GM12872 (cell line): ENCODE data around the gene TMEM95.

Source experiments
- TF ChIP-seq, protein P1 (sequence below): IDR thresholded peaks from 3 replicates; pipeline ENCODE4 v1.5.1; 2011; ENCODE audit warnings: low read depth, mild to moderate bottlenecking, low read length, moderate library complexity; ENCODE audit not compliant: insufficient read depth

TMEM95 gene

DNA sequence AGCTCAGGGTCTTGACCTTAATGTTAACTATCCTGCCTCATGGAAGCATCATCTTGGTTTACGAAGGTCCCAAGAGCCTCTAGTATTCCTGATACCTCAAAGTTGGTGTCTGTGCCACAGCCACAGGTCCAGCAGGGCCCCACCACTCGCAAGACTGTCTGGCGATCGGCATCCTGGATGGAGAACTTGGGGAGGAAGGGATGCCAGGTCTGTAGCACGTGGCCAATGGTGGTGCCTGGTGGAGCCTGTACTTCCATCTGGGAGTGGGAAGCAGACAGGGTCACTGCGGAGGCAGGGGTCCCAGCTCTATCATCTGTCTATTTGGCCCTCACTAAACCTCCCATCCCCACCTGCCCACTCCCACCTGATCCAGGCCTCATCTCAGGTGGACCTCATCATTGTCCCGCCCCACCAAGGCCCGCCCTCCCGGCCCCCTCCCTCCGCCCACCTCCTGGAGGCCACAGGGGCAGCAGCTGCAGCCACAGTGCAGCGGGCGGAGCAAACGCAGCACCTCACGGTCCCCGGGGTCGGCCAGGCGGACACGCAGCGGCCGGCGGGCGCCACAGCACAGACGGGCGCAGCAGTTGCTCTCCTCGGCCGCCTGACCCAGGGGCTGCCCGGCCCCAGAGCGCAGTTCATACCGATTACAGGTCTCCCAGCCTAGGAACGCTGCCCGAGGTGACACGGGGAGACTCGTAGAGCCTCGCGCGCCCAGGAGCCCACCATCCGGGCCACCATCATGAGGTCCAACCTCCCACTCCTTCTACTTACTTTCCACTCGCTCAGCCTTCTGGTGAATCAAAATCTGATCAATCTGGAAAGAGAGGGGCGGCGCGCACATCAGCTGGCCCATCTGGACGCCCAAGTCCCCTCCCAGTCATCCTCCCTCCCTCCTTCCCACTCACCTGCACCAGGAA lies 38.0 kb downstream of the TMEM95 start:
- TF ChIP-seq, protein P1, sequence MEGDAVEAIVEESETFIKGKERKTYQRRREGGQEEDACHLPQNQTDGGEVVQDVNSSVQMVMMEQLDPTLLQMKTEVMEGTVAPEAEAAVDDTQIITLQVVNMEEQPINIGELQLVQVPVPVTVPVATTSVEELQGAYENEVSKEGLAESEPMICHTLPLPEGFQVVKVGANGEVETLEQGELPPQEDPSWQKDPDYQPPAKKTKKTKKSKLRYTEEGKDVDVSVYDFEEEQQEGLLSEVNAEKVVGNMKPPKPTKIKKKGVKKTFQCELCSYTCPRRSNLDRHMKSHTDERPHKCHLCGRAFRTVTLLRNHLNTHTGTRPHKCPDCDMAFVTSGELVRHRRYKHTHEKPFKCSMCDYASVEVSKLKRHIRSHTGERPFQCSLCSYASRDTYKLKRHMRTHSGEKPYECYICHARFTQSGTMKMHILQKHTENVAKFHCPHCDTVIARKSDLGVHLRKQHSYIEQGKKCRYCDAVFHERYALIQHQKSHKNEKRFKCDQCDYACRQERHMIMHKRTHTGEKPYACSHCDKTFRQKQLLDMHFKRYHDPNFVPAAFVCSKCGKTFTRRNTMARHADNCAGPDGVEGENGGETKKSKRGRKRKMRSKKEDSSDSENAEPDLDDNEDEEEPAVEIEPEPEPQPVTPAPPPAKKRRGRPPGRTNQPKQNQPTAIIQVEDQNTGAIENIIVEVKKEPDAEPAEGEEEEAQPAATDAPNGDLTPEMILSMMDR: no peak

DNA sequence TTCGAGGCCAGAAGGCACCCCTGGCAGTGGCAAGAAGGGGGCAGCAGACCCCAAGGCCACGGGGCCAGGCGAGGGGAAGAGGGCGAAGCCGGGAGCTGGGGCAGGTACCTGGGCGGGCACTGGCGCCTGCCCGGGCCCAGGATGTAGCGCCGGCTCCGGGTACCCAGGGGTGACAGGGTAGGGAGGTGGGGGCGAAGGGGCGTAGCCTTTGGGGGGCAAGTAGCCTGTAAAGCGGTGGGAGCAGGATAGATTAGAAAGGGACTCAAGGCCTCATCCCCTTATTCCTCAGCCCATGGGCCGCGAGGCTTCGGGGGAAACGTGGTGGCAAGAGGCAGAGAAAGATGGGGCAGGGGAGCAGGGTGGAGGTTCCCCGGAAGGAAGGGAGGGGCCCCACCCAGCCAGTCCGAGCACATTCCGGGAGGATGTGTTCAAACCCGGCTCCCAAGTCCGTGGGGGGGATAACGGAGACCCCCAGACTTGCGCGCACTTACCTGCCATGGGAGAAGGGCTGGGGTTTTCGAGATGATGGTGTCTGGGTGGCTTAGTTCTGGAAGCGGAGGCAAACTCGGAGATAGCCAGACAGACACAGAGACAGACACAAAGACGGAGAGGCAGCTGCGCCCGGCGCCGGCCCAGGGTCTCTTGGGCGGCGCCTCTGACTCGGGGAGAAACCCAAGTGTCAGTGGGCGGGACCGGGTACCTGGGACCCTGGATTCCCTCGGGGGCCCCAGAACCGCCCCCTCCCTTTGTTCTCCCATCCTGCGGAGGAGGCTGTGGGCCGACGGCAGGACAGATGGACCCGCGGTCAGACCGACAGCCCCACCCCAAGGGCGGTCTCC lies 38.9 kb downstream of the TMEM95 start:
- TF ChIP-seq, protein P1: 0 out of 3 replicates have a peak, but pooled peaks have one; percentile 6

DNA sequence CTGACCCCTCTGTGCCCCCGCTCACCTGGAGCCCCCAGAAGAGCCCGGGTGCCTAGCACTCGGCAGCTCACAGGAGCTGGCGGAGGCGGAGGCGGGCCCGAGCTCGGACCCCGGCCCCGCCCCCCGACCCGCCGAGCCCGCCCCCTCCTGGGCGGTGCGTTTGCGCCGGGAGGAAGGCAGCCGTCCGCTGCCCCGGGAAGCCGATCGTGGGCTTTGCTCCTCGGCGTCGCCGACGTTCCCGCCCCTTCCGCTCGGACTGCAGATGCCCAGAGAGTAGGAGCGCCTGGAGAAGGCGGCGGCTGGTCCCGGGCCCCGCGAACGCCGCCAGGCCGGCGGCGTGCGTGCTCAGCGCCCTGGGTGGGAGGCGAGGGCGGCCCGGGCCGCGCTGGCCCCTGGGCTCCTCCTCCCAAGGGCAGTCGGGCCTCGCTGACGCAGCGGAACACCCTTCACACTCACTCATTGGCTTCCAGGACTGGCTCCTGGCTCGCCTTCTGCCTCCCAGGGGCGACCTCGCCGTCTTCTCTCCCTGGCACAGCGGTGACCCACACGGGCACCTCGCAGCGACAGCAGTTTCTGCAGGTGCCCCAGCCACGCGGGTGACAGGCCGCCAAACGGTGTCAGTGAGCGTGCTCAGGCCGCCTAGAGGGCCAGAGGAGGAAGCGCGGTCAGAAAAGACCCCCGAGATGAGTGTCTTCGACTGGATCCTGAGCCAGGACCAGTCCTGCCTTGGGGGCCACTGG lies 39.7 kb downstream of the TMEM95 start, which contains the start of gene PLSCR3:
TSS of gene PLSCR3 (minus strand) at position 74 of the 740 bp plus-strand sequence. CDS start 415 bp downstream, outside the sequence.
- TF ChIP-seq, protein P1: peak; percentile 68

DNA sequence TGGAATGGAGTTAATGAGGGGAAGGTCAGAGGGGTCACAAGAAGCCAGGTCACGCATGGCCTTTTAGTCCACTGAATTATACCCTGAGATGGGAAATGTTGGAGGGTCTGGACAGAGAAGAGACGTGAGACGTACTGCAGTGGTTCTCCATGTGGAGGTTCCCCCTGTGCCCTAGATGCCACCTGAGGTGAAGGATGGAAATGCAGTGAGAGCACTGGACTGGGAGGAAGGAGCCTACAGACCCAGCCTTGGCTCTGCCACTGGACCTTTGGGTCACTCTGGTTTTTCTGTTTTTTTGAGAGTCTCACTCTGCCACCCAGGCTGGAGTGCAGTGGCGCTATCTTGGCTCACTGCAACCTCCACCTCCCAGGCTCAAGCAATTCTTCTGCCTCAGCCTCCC lies 41.2 kb downstream of the TMEM95 start:
- TF ChIP-seq, protein P1: 0 out of 3 replicates have a peak, but pooled peaks have one; percentile 5

DNA sequence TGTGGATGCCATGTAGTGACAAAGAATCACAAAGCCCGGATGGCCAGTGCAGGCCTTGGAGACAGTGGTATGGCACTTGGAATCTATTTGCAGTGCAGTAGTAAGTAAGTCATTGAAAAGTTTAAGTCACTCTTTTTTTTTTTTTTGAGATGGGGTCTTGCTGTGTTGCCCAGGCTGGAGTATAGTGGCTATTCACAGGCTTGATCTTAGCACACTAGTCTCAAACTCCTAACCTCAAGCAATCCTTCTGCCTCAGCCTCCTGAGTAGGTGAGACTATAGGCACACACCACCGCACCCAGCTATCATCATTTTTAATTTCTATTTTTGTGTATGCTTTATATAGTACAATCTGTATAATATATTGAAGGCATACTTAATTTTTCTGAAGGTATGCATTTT lies 43.7 kb downstream of the TMEM95 start:
- TF ChIP-seq, protein P1: no peak

DNA sequence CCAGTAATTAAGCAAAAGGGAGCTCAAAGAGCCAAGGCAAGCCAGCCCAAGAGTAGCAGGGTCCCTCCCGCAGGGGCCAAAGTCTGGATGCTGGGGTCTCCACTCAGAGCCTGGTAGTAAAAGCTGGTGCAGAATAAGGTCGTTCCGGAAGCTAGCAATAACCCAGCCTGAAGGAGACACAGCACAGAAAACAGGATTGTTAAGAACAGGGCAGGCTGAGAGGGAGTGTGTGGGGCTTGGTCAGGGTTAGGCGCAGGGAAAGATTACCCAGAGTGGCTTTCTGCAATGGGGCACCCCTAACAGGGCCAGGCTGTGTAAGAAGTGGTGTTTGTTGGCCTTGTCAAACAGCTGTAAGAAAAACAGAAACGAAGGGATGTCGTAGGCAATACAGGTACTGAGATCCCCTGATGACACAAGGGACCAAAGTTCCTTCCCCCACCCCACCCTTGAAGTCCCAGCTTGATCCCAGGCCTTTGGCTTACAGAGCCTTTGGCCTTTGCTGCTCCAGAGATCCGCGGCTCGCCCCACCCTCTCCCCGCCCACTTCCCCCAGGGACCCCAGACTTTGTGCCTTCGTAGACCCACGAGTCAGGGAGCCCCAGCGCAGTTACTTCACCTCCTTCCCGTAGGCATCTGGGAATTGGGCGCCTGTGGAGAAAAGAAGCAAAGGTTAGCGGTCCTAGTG lies 48.2 kb downstream of the TMEM95 start:
- TF ChIP-seq, protein P1: no peak
